Transverse colon (tissue), 4 donors: ENCODE results near the gene UIMC1.

Experiments used
- EP300 ChIP-seq: sonication (generic); formaldehyde crosslinking; IDR thresholded peaks from one replicate; pipeline ENCODE4 v1.6.1; 2017; ENCODE audit warnings: antibody characterized with exemption, low read depth
- POLR2A ChIP-seq: fragments of 450-650 bp; IDR thresholded peaks from one replicate; pipeline ENCODE4 v1.6.1; 2016; ENCODE audit warnings: antibody characterized with exemption, mild to moderate bottlenecking, moderate library complexity
- POLR2AphosphoS5 ChIP-seq, 3 donors: sonication (generic); formaldehyde crosslinking; IDR thresholded peaks; one replicate each; pipeline ENCODE4 v1.6.1; 2016; ENCODE audit warnings: antibody characterized with exemption in 3 of 3
- TF ChIP-seq, protein P1 (sequence below), 5 experiments: fragments of 200-600 bp in 3 of 5; fragments of 450-650 bp in 2 of 5; sonication (generic) in 3 of 5; IDR thresholded peaks; 1 replicate in 2 of 5; 2 replicates in 3 of 5; pipeline ENCODE4 v1.5.1; 2016 to 2017; ENCODE audit warnings: antibody characterized with exemption in 5 of 5, inconsistent platforms in 3 of 5, mild to moderate bottlenecking in 2 of 5, moderate library complexity in 1 of 5

DNA sequence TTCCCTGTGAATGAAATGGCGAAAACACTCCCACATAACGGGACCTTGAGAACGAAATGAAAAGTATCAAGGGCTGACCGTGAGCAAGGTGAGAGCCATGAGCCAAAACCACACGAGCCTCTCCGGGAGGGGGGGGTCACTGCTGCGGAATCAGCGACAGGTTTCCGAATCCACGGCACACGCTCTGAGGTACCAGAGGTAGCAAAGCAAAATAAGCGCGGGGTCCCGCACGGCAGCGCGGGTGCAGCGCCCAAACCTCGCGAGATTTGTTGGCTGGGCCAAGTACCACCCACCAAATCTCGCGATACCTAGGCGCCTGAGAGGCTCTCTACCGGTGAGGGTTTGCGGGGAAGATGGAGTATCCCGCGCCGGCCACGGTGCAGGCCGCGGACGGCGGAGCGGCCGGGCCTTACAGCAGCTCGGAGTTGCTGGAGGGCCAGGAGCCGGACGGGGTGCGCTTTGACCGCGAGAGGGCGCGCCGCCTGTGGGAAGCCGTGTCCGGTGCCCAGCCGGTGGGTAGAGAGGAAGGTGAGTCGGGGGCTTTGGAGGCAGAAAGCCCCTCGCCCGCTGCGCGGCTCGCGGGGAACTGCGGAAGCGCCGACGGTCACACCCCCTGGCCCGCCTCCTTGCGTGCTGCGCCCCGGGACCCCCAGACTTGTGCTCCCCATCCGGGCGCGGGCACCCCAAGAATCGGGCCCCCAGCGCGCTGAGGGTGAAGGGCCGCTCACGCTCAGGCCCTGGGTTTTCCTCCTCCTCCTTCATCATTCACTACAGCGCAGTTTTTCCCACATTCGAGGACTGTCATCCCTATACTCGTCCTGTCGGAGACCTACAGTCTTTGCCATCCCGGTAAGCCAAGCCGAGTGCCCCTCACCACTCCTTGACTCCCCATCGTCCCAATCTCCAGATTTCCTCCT, 16.1 kb upstream of the UIMC1 start, which contains the start of gene ZNF346:
- TF ChIP-seq POLR2A (peak; percentile 66), POLR2AphosphoS5 (IDR thresholded peaks at IDR 0.05) (peak; percentile 64 to 75 (median 74)), EP300 (no peak)
- TF ChIP-seq, protein P1, sequence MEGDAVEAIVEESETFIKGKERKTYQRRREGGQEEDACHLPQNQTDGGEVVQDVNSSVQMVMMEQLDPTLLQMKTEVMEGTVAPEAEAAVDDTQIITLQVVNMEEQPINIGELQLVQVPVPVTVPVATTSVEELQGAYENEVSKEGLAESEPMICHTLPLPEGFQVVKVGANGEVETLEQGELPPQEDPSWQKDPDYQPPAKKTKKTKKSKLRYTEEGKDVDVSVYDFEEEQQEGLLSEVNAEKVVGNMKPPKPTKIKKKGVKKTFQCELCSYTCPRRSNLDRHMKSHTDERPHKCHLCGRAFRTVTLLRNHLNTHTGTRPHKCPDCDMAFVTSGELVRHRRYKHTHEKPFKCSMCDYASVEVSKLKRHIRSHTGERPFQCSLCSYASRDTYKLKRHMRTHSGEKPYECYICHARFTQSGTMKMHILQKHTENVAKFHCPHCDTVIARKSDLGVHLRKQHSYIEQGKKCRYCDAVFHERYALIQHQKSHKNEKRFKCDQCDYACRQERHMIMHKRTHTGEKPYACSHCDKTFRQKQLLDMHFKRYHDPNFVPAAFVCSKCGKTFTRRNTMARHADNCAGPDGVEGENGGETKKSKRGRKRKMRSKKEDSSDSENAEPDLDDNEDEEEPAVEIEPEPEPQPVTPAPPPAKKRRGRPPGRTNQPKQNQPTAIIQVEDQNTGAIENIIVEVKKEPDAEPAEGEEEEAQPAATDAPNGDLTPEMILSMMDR (IDR thresholded peaks at IDR 0.05) = peak; percentile 40 to 67 (median 57)
